ENCODE results near the gene SMTNL2.

DNA sequence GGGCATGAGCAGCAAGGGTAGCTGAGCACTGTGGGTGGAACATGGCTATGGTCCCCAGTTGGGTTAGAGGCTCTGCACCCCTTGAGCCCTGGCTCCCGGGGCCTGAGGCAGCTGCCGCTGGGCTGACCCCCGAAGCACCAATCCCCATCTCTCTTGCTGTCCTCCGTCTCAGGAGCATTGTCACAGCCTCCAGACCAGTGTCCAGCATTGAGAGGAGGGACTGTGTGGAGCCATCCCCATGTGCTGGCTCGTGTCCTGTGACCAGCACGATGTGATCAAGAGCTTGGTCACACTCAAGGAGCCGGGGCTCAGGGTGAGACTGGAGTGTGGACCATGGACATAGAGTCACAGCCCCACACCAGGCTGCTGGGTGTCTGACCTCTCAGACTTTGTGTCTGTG lies 2.9 kb downstream of the SMTNL2 start:
- TF ChIP-seq, protein P1, sequence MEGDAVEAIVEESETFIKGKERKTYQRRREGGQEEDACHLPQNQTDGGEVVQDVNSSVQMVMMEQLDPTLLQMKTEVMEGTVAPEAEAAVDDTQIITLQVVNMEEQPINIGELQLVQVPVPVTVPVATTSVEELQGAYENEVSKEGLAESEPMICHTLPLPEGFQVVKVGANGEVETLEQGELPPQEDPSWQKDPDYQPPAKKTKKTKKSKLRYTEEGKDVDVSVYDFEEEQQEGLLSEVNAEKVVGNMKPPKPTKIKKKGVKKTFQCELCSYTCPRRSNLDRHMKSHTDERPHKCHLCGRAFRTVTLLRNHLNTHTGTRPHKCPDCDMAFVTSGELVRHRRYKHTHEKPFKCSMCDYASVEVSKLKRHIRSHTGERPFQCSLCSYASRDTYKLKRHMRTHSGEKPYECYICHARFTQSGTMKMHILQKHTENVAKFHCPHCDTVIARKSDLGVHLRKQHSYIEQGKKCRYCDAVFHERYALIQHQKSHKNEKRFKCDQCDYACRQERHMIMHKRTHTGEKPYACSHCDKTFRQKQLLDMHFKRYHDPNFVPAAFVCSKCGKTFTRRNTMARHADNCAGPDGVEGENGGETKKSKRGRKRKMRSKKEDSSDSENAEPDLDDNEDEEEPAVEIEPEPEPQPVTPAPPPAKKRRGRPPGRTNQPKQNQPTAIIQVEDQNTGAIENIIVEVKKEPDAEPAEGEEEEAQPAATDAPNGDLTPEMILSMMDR (conservative IDR thresholded peaks at IDR 0.05; ENCODE audit: low read depth, low read length): no peak
- no peak for TF ChIP-seq EZH2 (IDR thresholded peaks at IDR 0.05; ENCODE audit: low read length, unreplicated experiment)

Measured in PC-3 (cell line).